Measurements from ENCODE around the gene SH3BP4.

- no peak for TF ChIP-seq POLR2AphosphoS5 (IDR thresholded peaks at IDR 0.05)
- TF ChIP-seq CTCF (IDR thresholded peaks at IDR 0.05), result no peak
These were observed 22.9 kb downstream of the SH3BP4 start for GRCh38 chr2:234974501-234975385.

Data from transverse colon (tissue), 4 donors.